LNCAP (cell line): ENCODE results near the gene ZNF513.

ENCODE experiments used
- TF ChIP-seq, protein P1 (sequence below): fragments of 450-650 bp; IDR thresholded peaks from 2 replicates; pipeline ENCODE4 v1.5.1; 2017; ENCODE audit warnings: mild to moderate bottlenecking

The ZNF513 gene

DNA sequence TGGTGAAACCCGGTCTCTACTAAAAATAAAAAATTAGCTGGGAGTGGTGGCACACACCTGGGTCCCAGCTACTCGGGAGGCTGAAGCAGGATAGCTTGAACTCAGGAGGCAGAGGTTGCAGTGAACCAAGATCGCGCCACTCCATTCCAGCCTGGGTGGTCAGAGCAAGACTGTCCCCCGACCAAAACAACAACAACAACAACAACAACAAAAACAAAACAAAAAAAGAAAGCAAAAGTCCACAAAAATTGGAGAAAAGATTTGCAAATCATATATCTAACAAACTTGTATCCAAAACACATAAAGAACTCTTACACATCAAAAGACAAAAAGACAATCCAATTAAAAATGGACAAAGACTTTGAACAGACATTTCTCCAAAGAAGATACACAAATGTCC lies 18.4 kb upstream of the ZNF513 start:
- TF ChIP-seq, protein P1, sequence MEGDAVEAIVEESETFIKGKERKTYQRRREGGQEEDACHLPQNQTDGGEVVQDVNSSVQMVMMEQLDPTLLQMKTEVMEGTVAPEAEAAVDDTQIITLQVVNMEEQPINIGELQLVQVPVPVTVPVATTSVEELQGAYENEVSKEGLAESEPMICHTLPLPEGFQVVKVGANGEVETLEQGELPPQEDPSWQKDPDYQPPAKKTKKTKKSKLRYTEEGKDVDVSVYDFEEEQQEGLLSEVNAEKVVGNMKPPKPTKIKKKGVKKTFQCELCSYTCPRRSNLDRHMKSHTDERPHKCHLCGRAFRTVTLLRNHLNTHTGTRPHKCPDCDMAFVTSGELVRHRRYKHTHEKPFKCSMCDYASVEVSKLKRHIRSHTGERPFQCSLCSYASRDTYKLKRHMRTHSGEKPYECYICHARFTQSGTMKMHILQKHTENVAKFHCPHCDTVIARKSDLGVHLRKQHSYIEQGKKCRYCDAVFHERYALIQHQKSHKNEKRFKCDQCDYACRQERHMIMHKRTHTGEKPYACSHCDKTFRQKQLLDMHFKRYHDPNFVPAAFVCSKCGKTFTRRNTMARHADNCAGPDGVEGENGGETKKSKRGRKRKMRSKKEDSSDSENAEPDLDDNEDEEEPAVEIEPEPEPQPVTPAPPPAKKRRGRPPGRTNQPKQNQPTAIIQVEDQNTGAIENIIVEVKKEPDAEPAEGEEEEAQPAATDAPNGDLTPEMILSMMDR, result no peak

DNA sequence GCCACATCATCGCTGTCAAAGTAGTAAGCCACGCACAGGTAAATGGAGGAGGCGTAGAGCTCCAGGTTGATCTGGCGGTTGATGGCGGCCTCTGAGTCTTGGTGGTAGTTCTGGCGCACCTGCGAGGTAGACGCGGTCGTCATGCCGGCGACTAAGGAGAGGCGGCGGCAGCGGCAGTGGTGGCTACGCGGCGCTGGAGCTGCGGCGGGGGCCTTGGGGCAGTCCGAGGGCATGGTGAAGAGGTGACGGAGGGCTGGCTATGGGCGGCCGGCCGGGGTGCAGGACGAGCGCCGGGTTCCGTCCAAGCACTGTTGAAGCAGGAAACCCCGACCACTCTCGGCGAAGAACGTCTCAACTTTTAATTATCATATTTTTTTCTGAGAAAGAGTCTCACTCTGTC lies 12.7 kb upstream of the ZNF513 start:
- TF ChIP-seq, protein P1, result no peak

DNA sequence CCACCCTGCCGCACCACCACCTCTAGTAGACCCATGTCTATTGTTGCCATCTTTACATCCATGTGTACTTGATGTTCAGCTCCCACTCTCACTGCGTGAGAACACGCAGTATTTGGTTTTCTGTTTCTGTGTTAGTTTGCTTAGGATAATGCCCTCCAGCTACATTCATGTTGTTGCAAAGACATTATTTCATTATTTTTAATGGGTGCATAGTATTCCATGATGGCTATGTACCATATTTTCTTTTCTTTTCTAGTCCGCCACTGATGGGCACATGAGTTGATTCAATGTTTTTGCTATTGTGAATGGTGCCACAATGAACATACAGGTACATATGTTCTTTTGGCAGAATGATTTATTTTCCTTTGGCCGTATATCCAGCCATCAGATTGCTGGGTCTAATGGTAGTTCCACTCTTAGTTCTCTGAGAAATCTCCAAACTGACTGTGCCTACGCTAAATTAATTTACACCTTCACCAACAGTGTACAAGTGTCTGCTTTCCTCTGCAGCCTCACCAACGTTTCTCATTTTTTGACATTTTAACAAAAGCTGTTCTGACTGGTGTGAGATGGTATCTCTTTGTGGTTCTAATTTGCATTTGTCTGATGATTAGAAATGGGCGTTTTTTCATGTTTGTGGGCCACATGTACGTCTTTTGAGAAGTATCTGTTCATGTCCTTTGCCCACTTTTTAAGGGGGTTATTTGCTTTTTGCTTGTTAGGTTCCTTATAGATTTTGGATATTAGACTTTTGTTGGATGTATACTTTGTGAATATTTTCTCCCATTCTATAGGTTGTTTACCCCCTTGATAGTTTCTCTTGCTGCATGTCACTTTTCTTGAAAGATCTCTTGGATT lies 10.5 kb upstream of the ZNF513 start:
- TF ChIP-seq, protein P1, result no peak

DNA sequence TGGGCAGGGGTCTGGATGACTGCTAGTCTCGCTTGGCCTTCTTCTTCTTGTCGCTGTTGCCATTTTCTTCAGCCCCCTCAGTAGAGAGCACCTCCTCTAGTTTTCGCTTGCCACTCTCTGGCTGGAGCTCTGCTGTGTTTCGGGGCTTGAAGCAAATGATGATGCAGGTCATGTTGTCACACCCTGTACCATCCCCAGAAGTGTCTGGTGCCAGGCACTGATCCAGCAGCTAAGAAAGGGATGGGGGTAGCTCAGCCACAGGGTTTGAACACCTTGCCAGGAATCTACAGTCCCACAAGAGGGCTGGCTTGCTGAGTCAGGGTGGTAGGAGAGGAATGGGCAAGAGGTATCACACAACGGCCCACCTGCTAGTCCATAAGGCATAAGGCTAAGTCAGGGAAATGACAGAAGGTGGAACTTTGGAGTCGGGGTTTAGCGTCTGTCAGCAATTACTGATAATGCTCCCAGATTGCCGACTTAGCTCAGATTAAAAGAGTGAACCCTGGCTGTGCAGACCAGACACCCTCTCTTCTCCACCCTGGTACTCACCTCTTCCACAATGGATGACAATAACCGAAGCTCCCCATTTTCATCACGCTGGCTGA lies 1.1 kb upstream of the ZNF513 start:
- TF ChIP-seq, protein P1, result no peak

DNA sequence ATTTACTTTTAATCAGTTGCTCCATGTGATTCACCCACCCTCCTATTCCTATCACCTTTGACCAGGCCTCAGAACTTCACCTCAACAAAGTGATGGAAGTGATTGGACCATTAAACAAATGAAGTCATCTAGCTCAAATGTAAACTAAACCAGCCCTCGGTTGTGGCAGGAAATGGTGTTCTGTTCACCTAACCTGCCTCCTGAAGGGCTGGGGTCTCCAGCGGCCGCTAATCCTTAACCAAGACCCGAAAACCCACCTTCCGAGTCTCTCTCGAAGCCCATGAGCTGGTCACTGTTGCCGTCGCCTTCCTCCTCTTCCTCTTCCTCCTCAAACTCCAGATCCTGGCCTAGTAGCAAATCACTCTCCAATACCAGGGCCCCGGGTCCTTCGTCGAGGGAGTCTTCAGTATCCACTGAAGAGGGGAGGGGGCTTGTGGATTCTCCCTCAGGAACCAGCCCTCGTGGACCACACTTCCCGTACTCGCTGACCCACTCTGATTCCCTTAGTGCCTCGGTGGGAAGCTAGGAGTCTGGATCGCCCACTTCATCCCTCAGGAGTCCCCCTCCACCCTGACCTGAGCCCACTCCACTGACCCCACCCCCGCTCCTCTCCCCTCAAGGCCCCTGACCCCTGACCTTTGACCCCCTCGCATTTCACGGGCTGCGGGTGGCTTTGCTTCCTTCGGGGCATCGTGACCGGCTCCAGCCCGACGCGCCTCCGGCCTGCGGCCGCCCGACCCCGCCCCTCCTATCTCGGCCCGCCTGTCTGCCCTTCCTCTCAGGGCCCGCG lies 503 bp downstream of the ZNF513 start:
- TF ChIP-seq, protein P1, result no peak

DNA sequence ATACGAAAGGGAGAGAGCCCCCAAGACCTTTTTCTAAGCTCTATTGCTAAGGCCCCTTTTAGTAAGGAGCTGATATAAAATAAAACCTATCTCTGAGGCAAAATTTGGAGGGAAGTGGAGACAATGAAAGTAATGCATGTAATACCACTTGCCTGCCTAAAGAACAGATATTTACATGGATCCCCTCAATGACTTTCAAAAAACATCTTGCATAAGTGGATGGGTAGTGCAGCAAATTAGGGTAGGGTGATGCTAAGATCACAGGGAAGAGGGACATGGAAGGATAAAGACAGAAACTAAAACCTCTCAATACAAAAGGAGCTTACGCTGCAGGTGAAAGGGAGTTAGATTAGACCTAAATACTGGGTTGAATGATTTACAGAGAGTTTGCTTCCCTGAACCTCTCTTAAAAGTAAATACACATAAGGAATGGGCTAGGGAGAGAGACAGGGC lies 1.1 kb downstream of the ZNF513 start:
- TF ChIP-seq, protein P1, result no peak

DNA sequence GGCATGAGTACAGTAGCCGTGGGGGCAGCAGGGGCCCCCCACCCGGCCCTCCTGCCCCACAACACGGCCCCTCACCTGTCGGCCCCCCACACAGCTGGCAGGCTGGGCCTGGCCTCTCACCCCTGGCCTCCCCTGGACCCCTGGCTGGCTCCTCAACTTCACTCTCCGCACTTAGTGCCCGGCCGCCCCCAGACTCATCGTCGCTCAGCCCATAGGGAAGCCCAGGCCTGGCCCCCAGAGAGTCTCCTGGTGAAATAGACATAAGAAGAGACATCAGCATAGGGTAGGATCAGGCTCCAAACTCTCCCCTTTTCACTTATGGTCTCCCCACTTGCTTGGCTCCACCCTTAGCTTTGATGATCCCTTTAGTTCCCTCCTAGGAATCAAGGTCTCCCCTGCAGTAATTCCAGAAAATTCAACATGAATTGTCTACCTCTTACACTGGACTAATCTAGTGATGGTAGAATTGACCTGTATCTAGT lies 1.7 kb downstream of the ZNF513 start:
- TF ChIP-seq, protein P1, result no peak
